ENCODE results near the gene GP1BB.

GRCh38 chr22:19761725-19762567 is 38.6 kb downstream of the GP1BB start:
- TF ChIP-seq CTCF (IDR thresholded peaks at IDR 0.05 in 2 of 3, conservative IDR thresholded peaks at IDR 0.05 in 1 of 3; ENCODE audit: control insufficient read depth in 2 of 3, extremely low read depth in 1 of 3, insufficient read depth in 1 of 3, low read depth in 3 of 3, low read length in 3 of 3) (no peak), CEBPB (IDR thresholded peaks at IDR 0.05; ENCODE audit: borderline replicate concordance in 1 of 2, low read depth in 2 of 2, low read length in 2 of 2) (no peak)
